Esophagus squamous epithelium (tissue), 5 donors: ENCODE results near the gene MPLKIP. TPM values are rescaled to one million over a fixed set of nuclear protein-coding genes. Genes with fewer than 3 reads are reported as not detected.
"Not testable (repeated sequence)": the region's sequence is repeated elsewhere in the genome, so short reads cannot be mapped to it uniquely, and the experiment has no call there.

Experiments
- DNase-seq: peaks from one replicate; lab custom pipeline; 2025; lab: John Stamatoyannopoulos, UW
- H3K27ac ChIP-seq, 4 donors: fragments of 200-600 bp; sonication (generic); one replicate each; pipeline ENCODE4 v1.5.1; 2016 to 2019; ENCODE audit warnings: mild to moderate bottlenecking in 1 of 4
- H3K27me3 ChIP-seq, 4 donors: fragments of 200-600 bp; sonication (generic); 1 replicate in 3 of 4; 2 replicates in 1 of 4; pipeline versions ENCODE4 v1.5.1 to v1.6.0; 2017 to 2021; ENCODE audit warnings: antibody characterized with exemption in 1 of 4
- H3K36me3 ChIP-seq, 3 donors: fragments of 200-600 bp; sonication (generic); one replicate each; pipeline ENCODE4 v1.5.1; 2016 to 2019
- H3K4me1 ChIP-seq, 3 donors: fragments of 200-600 bp; sonication (generic); one replicate each; pipeline ENCODE4 v1.5.1; 2017 to 2019
- H3K4me3 ChIP-seq, 4 donors: fragments of 200-600 bp; sonication (generic); 1 replicate in 3 of 4; 2 replicates in 1 of 4; pipeline ENCODE4 v1.5.1; 2016 to 2019; ENCODE audit warnings: mild to moderate bottlenecking in 2 of 4, moderate library complexity in 1 of 4
- H3K9me3 ChIP-seq, 3 donors: fragments of 200-600 bp; sonication (generic); one replicate each; pipeline ENCODE4 v1.5.1; 2016 to 2019
- POLR2A ChIP-seq, 4 donors: fragments of 450-650 bp; IDR thresholded peaks; one replicate each; pipeline ENCODE4 v1.6.1; 2017; ENCODE audit warnings: antibody characterized with exemption in 4 of 4, mild to moderate bottlenecking in 4 of 4, moderate library complexity in 3 of 4
- WGBS, 2 donors: methylation state at CpG; one replicate each; pipeline ENCODE4 v1.1.5; 2018; 5-methylcytosine and 5-hydroxymethylcytosine counted together
- intact Hi-C: fragments of 100-400 bp; cut with DNase I; formaldehyde crosslinking; loops from one replicate; pipeline ENCODE4 v1.15.0; 2022
- total RNA-seq, 4 donors: library from RNA; depleted of rRNA; stranded (reverse); fragments of >200 nt; gene quantifications; one replicate each; pipeline ENCODE4 v1.1.0, GENCODE V29; 2016
- TF ChIP-seq, protein P1 (sequence below), 6 experiments: fragments of 450-650 bp in 4 of 6; fragments of 200-600 bp in 2 of 6; sonication (generic) in 2 of 6; IDR thresholded peaks; one replicate each; pipeline ENCODE4 v1.5.1; 2016 to 2019; ENCODE audit warnings: antibody characterized with exemption in 6 of 6, mild to moderate bottlenecking in 4 of 6, moderate library complexity in 4 of 6
- donor health status: DM: yes; HTN: yes; CAD: no.

MPLKIP gene
- total RNA-seq, 4 donors from 2014 or later: 29.8 to 43.9 (median 38.4) TPM

DNA sequence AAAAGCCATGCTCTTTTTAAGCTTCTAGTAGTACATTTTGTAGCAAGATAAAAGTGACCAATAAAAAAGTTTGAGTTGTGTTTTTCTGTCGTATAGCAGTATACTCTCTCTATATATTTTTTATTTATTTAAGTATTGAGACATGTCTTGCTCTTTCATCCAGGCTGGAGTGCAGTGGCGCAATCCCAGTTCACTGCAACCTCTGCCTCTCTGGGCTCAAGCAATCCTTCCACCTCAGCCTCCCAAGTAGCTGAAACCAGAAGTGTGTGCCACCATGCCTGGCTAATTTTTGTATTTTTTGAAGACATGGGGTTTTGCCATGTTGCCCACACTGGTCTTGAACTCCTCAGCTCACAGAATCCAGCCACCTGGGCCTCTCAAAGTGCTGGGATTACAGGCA lies 3.1 kb upstream of the MPLKIP start:
- H3K9me3 ChIP-seq: no peaks in the 10 kb centered on the region
- H3K4me1 ChIP-seq: peaks cover 0 to 23% (median 10%) of the 10 kb centered on the region in 3 donors
- no peak overlapping the region for H3K27ac ChIP-seq
- no peak overlapping the region for H3K4me3 ChIP-seq
- intact Hi-C loops: no loop called here
- DNase-seq: no peak
- TF ChIP-seq, protein P1, sequence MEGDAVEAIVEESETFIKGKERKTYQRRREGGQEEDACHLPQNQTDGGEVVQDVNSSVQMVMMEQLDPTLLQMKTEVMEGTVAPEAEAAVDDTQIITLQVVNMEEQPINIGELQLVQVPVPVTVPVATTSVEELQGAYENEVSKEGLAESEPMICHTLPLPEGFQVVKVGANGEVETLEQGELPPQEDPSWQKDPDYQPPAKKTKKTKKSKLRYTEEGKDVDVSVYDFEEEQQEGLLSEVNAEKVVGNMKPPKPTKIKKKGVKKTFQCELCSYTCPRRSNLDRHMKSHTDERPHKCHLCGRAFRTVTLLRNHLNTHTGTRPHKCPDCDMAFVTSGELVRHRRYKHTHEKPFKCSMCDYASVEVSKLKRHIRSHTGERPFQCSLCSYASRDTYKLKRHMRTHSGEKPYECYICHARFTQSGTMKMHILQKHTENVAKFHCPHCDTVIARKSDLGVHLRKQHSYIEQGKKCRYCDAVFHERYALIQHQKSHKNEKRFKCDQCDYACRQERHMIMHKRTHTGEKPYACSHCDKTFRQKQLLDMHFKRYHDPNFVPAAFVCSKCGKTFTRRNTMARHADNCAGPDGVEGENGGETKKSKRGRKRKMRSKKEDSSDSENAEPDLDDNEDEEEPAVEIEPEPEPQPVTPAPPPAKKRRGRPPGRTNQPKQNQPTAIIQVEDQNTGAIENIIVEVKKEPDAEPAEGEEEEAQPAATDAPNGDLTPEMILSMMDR (IDR thresholded peaks at IDR 0.05): no peak
- no peak for TF ChIP-seq POLR2A (IDR thresholded peaks at IDR 0.05)
- WGBS, 2 donors: 85 to 90% methylated on average over 2 of the region's 2 CpGs
- no peaks in the 10 kb centered on the region for H3K36me3 ChIP-seq
- H3K27me3 ChIP-seq: peaks cover 0 to 8% (median 0%) of the 10 kb centered on the region in 4 donors

DNA sequence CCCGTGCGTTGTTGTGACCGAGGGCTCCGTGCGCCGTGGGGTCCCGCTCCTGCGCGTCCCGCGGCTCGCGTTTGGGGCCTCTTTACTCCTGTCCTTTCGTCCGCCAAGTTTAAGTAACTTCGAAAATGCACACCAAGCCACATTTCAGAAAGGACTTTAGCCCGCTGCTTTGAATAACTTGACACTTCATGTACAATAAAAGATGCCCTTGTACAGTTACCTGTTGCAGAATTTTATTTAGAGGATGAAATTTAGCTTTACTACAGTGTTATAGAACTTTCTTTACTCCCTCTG lies 842 bp upstream of the MPLKIP start:
- intact Hi-C loops: no loop called here
- no peak for DNase-seq
- TF ChIP-seq POLR2A (IDR thresholded peaks at IDR 0.05): no peak
- TF ChIP-seq, protein P1 (IDR thresholded peaks at IDR 0.05): no peak
- peak overlapping the region; percentile 83 to 99 (median 88) for H3K4me3 ChIP-seq
- H3K9me3 ChIP-seq: no peaks in the 10 kb centered on the region
- WGBS, 2 donors: 6 to 15% methylated on average over 8 to 17 of the region's 17 CpGs
- H3K4me1 ChIP-seq: peaks cover 0 to 45% (median 18%) of the 10 kb centered on the region in 3 donors
- no peaks in the 10 kb centered on the region for H3K36me3 ChIP-seq
- H3K27me3 ChIP-seq: peaks cover 0 to 8% (median 0%) of the 10 kb centered on the region in 4 donors
- peak overlapping the region; percentile 89 to 97 (median 92) for H3K27ac ChIP-seq

DNA sequence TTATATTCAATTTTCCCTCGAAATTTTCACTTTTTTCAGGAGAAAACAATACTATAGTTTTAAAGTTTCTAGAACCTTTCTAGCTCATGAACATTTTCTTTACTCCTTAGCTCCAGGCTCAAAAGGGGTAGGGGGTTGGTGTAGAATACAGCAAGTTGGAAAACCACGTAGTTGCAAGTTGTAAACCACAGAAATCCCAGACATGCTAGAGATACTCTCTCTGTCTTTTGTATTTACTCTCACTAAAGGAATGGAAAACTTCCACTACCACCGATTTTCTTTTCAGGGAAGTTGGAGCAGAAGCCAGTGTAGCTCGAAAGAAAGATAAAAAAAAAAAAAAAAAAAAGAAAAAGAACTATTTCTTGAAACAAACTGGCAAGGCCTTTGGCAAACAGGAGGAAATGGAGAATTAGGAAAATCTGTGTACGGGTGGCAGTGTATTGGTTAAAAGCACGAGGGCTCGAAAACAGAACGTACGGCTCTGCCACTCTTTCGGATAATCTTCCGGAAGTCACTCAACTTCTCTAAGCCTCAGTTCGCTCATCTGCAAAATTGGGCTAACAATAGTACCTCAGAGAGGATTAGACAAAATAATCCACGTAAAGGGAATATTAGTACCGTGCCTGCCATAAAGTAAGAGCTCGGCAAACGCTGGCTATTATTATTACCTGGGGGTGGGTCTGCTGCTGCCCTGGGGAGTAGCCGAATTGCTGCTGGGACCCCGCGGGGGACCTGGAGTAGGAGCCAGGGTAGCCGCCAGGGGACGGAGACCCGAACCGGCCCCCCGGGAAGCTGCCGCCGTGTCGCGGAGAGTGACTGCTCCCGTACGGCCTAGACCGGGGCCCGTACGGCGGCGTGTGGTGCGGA lies 628 bp downstream of the MPLKIP start:
- H3K4me3 ChIP-seq: peak overlapping the region; percentile 83 to 99 (median 88)
- H3K27me3 ChIP-seq: peaks cover 0 to 8% (median 0%) of the 10 kb centered on the region in 4 donors
- WGBS, 2 donors: 1 to 2% methylated on average over 16 to 29 of the region's 36 CpGs
- H3K36me3 ChIP-seq: no peaks in the 10 kb centered on the region
- H3K9me3 ChIP-seq: no peaks in the 10 kb centered on the region
- peak overlapping the region; percentile 89 to 97 (median 92) for H3K27ac ChIP-seq
- TF ChIP-seq POLR2A (IDR thresholded peaks at IDR 0.05): no peak
- TF ChIP-seq, protein P1 (IDR thresholded peaks at IDR 0.05): no peak
- intact Hi-C loops: no loop called here
- DNase-seq: no peak
- H3K4me1 ChIP-seq: peaks cover 0 to 45% (median 18%) of the 10 kb centered on the region in 3 donors

- TF ChIP-seq, protein P1 (IDR thresholded peaks at IDR 0.05): no peak
- TF ChIP-seq POLR2A (IDR thresholded peaks at IDR 0.05): no peak
Observed at GRCh38 chr7:40122940-40123254, 11.5 kb downstream of the MPLKIP start.

GRCh38 chr7:40122100-40122939 lies 12.1 kb downstream of the MPLKIP start:
- DNase-seq, H3K4me3 ChIP-seq, H3K27me3 ChIP-seq, H3K36me3 ChIP-seq, H3K4me1 ChIP-seq, H3K9me3 ChIP-seq, H3K27ac ChIP-seq, intact Hi-C loops: not testable (repeated sequence)
- 89 to 94% methylated on average over 14 of the region's 14 CpGs for WGBS, 2 donors

More at GRCh38 chr7:40122940-40123254, 11.5 kb downstream of the MPLKIP start:
- intact Hi-C loops: no loop called here
- no peak overlapping the region for H3K27ac ChIP-seq
- H3K4me3 ChIP-seq: no peak overlapping the region
- WGBS, 2 donors: 83 to 92% methylated on average over 2 of the region's 2 CpGs
- no peaks in the 10 kb centered on the region for H3K27me3 ChIP-seq
- peaks cover 0 to 1% (median 0%) of the 10 kb centered on the region in 3 donors for H3K4me1 ChIP-seq
- H3K36me3 ChIP-seq: no peaks in the 10 kb centered on the region
- no peaks in the 10 kb centered on the region for H3K9me3 ChIP-seq
- no peak for DNase-seq
